Peyer's patch (tissue), 4 donors: ENCODE results near the gene GARIN5B.

Source experiments
- POLR2A ChIP-seq, 2 donors: fragments of 450-650 bp; IDR thresholded peaks; one replicate each; pipeline ENCODE4 v1.5.1; 2017; ENCODE audit warnings: antibody characterized with exemption in 2 of 2, mild to moderate bottlenecking in 2 of 2, moderate library complexity in 2 of 2
- TF ChIP-seq, protein P1 (sequence below), 6 experiments: fragments of 450-650 bp in 4 of 6; fragments of 200-600 bp in 2 of 6; sonication (generic) in 1 of 6; IDR thresholded peaks; one replicate each; pipeline ENCODE4 v1.5.1; 2017 to 2019; ENCODE audit warnings: antibody characterized with exemption in 6 of 6, mild to moderate bottlenecking in 3 of 6, moderate library complexity in 1 of 6

DNA sequence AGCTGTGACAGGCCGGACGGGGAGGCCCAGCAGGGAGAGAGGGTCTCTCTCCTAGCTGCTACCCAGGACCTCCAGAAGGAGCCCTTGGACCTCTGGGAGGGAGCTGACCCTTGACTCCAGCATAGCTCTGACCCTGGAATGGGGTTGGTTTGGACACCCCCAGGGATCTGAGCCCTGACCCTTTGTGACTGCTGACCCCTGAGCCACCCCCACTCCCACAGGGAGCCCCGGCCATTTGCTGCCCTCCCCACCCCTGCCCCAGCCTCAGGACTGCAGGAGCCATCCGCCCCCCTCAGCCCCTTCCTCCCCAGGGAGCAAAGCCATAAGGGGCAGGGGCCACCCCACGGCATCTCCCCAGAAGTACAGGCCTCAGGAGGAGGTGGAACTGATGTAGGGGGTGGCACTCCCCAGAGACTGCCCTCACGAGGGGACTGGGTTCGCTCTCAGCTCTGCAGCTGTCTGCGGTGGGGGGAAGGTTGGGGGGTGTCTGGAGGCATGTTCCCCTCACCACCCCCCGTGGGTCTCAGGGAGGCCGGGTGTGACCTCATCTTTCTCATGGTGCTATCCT, 15.5 kb downstream of the GARIN5B start:
- TF ChIP-seq, protein P1, sequence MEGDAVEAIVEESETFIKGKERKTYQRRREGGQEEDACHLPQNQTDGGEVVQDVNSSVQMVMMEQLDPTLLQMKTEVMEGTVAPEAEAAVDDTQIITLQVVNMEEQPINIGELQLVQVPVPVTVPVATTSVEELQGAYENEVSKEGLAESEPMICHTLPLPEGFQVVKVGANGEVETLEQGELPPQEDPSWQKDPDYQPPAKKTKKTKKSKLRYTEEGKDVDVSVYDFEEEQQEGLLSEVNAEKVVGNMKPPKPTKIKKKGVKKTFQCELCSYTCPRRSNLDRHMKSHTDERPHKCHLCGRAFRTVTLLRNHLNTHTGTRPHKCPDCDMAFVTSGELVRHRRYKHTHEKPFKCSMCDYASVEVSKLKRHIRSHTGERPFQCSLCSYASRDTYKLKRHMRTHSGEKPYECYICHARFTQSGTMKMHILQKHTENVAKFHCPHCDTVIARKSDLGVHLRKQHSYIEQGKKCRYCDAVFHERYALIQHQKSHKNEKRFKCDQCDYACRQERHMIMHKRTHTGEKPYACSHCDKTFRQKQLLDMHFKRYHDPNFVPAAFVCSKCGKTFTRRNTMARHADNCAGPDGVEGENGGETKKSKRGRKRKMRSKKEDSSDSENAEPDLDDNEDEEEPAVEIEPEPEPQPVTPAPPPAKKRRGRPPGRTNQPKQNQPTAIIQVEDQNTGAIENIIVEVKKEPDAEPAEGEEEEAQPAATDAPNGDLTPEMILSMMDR (IDR thresholded peaks at IDR 0.05): no peak
- no peak for TF ChIP-seq POLR2A (IDR thresholded peaks at IDR 0.05)
